NCI-H526 (cell line): ENCODE data around the gene HAUS7.

Source experiments
- DNase-seq, 2 experiments: peaks; one replicate each; lab custom pipeline; 2025; lab: John Stamatoyannopoulos, UW

Gene HAUS7

DNA sequence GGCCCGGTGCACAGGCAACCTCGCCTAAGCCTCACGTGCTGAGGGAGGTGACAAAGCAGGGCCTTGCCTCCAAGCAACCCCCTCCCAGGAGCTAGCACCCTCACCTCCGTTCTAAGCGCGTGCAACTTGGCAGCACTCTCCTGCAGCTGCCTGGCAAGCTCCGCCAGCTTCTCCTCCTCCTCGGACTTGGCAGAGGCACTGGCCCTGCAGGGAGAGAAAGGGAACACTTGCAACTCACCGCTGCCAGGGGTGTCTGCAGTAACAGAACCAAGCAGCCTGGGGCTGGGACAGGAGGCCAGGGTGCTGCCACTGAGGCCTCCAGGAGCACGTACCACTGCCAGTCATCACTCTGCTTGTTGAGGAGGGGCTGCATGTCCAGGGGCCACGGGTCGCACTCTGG, 14.2 kb downstream of the HAUS7 start:
- DNase-seq = no peak

DNA sequence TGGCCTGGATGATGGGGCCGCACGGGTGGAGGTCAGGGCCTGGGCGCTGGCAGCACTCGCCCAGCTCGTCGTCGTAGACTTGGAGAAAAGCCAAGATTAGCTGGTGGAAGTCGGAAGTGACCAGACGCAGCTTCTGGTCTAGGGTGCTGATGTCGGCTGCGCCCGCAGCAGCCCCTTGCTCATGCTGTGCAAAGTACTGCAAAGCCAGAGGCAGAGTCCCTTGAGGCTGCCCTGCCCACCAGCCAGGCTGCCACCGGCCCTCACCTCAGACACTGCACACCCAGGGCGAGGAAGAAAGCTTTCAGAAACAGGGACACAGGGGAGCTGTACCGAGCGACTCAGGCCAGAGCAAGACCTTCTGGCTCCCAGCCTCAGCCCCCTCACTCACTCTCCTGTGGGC, 14.8 kb downstream of the HAUS7 start:
- DNase-seq = no peak

DNA sequence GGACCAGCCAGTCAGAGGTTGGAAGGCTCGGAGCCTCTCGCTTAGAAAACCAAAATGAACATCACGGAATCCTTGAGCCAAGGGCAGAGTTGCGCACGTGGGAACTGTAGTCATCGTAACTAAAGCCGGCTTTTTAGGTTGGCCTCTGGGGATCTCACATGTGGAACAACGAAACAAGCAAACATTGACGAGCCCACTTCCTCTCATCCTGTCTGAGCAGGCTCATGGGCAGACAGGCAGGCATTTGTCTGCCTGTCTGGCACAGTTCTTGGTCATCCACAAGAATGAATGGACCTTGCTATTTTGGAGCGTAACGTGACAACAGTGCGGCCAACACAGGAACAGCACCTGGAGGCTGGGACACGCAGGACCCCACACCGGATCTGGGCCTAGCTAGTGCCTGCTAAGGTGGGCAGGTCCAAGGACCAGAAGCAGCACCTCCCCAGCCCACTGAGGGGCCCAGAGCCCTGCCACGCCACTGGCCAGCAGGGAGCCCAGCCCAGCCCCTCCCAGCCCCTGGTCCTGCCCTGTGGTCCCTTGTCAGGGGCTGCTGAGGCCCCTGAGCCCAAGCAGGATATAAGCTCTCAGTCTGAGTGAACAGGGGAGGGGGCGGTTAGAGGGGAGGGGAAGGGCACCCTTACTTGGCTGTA, 15.3 kb downstream of the HAUS7 start:
- no peak for DNase-seq

DNA sequence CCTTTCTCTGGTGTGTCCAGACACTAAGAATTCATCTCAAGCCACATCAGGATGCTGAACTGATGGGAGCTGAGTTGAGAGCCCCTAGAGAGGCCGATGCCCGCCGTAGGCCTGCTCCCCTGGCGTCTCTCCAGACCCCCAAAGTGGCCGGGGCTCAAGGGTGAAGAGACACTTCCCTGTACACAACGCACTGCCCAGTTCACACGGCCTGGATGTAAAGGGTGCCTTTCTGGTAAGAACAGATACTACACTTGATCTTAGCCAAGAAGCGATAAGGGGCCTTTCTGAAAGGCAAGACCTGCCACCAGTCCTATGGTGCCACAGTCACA, 19.5 kb downstream of the HAUS7 start:
- no peak for DNase-seq

DNA sequence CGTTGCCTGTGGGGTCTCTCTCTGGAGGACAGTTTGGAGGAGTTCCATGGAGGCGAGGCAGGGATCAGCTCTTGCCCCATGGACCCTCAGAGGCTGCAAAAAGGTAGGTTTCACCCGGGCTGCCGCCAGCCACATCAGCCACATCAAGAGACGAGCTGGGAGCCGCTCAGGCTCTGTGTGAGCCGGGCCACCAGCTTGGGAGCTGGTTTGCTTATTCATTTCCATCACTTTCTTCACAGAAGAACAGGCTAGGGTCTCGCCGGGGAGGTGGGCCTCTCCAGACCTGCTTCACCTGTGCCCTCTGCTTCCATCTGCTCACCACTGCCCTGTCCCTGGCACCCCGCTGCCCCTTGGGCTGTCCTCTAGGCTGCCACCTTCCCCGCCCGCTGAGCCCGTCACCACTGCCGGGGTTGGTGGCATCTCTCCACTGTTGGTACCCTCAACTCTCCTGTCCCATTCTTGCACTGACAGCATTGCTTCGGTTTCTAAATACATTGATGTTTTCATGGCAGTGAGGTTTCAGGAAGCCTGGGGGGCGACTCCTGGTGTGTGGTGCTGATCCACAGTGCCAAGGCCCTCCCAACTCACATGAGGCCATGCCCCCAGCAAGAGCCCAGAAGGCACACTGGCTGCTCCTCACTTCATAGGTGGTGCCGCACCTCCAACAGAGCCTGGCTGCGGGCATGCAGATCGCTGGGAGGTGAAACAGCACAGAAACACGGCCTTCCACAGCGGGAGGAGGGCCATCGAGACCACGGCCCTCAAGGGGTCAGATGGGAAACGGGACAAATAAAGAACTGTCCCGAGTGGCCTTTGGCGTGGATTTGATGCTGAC, 20.0 kb downstream of the HAUS7 start:
- no peak for DNase-seq

DNA sequence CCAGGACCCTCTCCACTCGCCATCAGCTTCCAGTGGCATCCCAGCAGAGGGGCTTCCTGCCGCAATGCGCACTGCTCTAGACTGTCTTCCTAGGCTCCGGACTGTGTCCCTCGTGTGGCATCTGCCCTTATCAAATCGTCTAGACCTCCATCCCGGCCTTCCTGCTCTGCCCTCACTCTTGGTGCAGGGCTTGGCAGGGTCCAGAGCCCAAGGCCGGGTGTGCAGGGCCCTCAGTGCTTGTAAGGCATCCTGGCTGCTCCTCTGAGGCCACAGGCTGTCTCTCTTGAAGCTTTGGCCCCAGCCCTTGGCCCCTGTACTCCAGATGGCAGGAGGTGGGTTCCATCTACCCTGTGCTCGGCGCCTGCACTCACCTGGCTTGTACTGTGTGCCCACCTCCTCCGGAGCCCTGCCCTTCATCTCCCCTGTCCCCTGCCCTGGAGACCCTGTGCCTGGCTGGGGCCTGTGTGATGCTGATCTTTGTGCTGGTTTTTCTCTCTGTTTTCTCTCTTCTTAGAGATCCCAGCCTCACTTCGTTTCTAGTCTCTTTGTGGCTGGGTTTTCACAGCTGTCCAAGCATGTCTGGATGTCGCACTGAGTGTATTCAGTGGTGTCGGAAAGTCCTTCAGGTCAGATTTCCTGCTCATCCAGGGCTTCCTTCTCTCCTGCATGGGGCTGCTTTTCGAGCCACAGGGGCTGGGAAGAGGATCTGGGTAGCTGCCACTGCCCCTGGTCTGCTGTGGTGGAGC, 20.8 kb downstream of the HAUS7 start:
- DNase-seq = no peak

DNA sequence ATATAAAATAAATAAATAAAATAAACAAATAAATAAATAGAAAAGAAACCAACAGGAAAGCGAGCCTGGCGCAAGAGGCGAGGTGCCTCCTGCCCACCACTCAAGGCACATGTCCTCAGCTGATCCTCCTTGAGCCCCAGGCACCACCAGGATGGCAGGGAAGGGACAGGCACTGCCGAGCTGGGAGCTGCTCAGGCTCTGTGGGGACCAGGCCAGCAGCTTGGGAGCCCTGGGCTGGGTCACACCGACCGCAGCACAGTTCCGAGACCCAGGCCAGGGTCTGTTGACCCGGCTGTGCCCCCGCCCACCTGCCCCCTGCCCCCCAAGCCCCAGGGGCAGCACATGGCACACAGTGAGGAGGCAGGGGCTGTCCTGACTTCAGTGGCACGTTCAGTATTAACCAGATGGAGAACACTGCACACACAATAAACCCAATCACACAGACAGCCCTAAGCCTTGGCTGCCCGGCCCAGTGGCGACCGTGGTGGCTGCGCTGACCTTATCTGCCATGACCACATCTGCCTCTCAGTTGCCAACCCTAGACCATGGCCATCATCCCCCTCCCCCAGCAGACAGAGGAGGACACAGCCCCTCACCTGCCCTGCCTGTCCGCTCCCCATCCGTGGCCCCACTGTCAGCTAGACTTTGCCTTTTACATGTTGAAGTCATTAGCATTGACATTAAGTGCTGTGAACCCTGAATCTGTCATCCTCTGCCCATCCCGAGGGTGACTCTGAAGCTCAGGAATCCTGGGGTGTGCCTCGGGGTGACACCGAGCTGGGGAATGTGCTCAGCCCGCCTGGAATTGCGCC, 21.6 kb downstream of the HAUS7 start:
- DNase-seq = no peak

DNA sequence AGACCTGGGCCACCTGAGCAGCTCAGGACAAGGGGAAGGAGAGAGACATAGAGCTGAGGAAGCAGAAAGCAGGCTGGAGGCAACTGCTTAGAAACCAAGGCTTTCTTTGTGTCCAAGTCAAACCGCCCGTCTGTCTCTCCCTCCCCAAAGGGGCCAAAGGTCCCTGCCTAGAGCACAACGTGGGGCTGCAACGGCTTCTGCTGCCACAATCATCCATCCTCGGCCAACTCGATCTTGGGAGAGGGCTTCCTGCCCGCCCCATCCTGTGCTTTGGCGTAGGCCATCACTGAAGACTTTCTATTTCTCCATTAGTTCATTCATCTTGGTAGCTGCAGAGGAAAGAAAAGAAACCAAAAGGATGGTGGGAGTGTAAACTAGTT, 22.8 kb downstream of the HAUS7 start:
- DNase-seq = no peak

DNA sequence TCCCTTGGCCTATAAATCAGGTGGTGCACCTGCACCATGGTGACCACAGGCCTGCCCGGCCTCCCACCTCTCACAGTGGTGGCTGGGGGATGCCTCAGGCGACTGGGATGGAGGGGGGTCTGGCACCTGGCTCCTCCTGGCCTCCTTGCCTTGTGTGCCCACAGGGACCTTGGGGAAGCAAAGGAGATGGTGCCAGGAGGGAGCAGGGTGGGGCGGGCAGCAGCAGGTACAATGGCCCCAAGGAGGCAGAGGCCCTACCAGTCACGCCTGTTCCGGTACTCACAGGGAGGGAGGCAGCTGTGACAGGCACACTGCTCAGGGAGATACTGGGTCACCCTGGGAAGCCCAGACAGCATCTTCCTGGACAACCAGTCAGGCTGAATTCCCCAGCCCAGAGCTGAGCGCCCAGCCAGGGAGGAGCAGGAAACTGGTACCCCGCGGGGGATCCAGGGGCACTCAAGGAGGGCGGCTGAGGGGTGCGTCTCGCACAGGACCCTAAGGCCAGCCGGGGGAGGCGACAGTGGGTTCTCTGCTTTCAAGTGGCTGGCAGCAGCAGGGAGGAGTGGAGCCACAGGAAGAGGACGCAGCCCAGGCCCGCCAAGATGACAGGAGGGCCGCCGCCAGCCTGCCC, 23.3 kb downstream of the HAUS7 start:
- DNase-seq = no peak

DNA sequence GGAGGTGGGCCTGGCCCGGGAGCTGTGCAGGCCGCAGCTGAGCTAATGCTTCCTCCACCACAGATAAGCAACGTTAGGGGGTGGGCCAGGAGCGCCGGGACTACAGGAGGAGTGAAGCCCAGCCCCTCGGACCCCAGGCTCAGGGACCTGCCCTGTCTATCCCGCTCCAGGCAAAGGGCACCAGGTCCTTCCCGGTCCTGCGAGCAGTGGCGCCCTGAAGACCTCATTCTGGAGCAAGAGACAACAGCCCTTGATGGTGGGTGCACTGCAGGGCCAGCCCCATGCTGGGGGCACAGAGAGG, 23.8 kb downstream of the HAUS7 start:
- no peak for DNase-seq

DNA sequence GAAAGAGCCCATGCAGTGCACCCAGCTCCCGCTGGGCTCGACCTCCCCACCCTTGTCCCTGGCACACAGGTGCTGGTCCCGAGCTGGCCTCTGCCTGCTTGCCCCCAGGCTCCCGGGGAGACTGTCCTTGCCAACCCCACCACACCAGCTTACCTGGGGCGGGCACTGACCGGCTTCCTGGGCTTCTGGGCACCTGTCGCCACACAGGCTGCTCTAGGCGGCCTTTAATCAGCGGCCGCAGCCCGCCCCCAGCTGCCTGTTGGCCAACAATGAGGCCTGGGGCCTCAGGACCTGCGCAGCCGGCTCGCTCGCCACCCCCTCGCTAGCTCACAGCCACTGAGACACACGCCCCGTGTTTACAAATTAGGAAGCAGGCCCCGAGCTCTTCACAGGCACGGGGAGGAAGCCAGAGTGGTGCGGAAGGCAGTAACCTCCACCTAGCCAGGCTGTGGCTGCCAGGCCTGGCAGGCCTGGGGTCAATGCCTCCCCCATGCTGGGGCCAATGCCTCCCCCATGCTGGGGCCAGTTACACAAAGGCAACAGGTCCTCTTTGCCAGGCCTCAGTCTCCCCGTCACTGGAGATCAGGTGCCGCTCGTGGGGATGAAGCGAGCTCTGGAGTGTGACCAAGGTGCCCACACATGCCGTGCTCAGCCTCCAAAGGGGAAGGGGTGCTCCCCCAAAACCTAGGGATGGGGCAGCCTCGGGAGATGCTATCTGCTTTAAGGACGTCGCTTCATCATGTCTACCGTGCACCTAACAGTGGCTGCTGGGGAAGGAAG, 24.3 kb downstream of the HAUS7 start, which contains the start of gene TREX2:
TREX2 (minus strand) TSS at position 201 of the 780 bp plus-strand sequence. CDS start 626 bp downstream, outside the sequence.
- no peak for DNase-seq

DNA sequence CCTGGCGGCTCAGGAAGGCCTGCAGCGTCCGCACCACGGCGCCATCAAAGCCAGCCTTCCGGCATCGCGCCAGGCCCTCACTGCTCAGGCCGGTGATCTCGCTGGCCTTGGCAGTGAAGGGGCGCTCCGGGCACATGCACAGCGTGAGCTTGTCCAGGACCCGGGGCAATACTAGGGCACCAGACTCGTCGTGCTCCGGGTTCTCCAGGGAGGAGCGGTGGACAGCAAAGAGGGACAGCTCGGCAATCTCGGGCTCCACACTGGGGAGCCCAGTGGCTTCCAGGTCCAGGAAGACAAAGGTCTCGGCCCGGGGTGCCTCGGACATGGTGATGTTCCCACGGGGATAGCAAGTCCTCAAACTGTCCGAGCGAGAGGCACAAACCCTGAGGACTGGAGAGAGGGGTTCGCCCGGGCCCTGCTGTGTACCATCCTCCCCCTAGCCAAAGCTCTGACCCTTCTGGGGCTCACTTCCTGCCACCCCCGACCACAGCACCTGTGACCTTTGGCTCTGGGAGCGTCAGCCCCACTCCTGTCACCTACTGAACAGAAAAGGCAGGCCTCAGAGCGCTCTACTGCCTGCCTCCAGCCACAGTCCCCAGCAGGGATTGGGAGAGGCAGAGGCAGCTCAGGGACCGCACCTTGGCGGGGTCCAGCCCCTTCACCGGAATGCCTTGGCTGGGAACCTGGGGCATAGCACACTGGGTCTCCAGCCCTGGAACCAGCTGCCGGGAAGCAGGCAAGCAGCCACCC, 25.1 kb downstream of the HAUS7 start:
- DNase-seq = no peak

DNA sequence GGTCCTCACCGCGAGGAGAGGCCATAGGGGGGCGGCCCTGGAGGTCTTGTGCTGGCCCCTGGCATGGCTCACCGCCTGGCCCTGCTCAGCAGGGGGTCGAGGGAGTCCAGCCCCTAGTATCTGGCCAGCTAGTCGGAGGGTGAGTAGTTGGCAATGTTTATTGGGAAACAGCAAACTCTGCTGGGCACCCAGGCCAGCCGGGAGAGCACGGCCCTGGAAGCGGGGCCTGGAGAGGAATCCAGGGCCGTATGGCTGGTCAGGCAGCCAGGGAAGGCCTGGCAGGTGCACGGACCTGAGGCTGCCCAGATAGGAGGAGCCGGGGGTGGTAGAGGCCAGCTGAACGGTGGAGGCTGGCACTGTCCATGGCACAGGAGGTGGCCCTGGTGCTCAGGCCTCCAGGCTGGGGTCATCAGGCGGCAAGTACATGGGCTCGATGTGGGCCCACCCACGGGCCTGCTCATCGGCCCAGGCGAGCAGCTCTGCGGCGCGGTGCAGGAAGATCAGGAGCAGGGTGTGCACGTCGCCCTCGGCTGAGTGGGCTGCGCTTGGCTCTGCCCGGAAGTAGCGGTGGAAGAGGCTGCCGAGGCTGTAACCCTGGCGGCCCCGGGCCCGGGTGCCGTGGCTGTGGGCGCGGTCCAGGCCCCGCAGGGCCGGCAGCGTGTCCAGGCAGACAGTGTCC, 25.9 kb downstream of the HAUS7 start:
- no peak for DNase-seq

DNA sequence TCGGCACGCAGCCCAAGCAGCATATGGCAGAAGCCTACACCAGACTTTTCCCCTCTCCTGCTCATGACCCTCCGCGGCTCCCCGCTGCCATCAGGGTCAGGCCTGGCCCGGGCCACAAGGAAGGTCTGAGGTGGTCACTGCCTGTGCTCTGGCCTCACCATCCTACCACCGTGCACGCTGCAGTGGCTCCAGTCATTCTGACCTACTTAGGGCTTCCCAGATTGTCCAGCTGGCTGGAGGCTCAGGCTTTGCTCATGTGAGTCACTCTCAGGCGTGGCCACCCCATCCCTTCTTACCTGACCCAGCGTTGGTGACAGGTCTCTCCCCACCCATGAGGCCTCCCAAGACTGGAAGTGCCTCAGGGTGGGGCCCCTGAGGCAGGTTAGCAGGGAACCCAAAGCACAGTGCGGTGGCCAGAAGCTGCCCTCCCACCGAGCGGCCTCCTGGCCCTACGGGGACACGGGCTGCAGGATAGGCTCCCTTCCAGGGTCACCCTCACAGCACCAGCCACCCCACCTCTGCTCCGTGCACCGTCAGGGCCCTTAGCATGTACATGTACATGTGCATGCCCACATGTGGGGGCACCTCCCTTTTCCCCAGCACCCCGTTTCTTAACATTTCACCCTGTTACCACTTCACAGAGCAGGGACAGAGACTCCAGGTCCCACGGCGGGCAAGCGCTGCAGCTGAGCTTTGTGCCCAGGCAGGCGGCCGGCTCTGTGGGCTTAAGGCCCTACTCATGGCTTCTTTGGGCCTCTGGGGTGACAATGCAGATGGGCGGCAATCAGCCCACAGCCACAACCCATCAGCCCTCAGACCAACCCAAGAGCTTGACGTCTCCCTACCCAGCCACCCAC, 26.7 kb downstream of the HAUS7 start:
- no peak for DNase-seq

DNA sequence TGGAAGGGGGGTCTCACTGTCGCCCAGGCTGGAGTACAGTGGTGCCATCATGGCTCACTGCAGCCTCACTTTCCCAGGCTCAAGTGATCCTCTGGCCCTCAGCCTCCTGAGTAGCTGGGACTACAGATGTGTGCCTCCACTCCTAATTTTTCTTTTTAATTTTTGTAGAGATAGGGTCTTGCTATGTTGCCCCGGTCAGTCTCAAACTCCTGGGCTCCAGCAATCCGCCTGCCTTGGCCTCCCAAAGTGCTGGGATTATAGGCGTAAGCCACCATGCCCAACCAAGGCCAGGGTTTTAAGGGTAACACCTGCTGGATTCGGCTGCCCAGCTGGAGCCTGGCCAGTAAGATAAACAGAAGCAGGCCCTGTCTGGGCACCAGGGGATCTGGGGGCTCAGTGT, 27.9 kb downstream of the HAUS7 start:
- no peak for DNase-seq

DNA sequence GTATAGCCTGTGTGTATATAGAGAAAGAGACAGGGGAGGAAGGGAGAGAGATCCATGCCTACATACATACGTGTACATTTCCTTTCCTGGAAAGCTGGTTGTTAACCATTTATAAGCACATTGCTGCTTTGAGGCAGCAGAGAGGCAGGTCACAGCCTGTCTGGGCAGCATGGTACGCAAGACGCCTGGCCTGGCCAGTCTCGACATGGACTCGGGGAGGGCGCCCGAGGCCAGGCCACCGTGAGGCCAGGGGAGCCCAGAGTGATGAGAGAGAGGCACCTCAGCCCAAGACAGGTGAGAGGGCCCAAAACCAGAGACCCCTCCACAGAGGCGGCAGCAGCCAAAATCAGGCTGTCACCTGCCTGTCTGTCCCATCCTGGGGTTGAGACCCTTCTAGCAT, 28.4 kb downstream of the HAUS7 start:
- DNase-seq = no peak

DNA sequence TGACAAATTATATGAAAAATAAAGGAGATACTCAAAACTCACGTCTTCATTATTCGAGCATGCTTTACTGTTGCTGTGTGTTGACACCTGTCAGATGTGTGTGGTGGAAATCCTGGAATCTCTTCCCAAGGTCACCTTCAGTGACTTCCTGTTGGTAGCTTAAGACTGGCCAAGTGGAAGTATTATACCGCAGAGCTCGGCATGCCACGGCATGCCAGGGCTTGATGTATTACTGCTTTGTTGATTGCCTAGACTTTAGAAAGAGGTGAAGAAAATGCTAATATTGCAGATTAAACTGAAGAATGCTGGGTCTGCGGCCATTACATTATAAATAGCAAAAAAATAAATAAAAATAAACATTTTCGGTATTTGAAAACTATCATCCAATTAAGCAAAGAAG, 29.1 kb downstream of the HAUS7 start:
- DNase-seq = no peak

DNA sequence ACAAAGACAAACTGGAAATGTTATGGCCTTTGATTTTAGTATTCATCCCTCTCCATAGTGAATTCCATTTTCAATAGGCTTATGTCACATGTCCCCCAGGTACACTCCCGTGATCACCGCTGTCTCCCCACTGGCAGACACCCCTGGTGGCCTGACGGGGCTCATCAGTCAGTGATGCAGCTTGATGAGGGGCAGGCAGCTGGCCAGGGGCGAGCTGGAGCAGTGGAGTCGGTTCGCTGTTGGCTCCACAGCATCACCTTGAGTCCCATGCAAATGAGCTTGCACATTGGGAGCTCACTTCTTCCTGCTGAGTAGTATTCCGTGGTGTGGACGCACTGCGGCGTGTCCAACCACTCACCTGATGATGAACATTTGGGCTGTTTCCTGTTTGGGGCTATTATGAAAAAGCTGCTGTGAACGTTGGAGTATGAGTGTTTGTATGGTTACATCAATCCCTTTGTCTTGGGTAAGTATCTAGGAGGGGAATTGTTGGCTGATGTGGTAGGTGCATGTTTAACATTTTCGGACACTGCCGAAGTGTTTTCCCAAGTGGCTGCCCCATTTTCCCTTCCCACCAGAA, 29.7 kb downstream of the HAUS7 start:
- DNase-seq = no peak

DNA sequence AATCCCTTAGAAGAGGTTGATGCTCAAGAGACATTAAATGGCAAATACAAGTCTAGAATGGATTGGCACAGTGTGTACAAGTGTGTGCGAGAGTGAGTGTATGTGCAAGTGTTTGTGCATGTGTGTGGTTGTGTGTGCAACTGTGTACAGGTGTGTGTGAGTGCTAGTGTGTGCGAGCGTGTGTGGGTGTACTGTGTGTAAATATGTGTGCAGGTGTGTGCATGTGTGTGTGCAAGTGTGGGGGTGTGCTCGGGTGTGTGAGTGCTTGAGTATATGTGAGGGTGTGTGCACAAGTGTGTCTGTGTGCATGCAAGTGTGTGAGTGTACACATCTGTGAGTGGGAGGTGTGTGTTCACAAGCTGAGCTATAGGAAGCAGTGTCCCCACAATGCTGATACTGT, 30.4 kb downstream of the HAUS7 start:
- no peak for DNase-seq
